Panc1 (cell line): Measurements from ENCODE around the gene TRIML2.

Source experiments
- POLR2AphosphoS5 ChIP-seq: IDR thresholded peaks from 2 replicates; pipeline ENCODE4 v1.6.1; 2012; ENCODE audit warnings: mild to moderate bottlenecking, low read depth, low read length, moderate library complexity
- SIN3A ChIP-seq: IDR thresholded peaks from 2 replicates; pipeline ENCODE4 v1.6.1; 2012; ENCODE audit warnings: low read depth, mild to moderate bottlenecking, low read length, moderate library complexity, borderline replicate concordance; ENCODE audit not compliant: insufficient read depth
- TCF7L2 ChIP-seq: IDR thresholded peaks from 2 replicates; pipeline ENCODE4 v1.6.1; 2011; ENCODE audit warnings: mild to moderate bottlenecking, low read depth, low read length, inconsistent platforms
- TF ChIP-seq, protein P1 (sequence below): fragments of 450-650 bp; IDR thresholded peaks from 2 replicates; pipeline ENCODE4 v1.5.1; 2017; ENCODE audit warnings: mild to moderate bottlenecking
- TF ChIP-seq, protein P2 (sequence below), 2 experiments: IDR thresholded peaks; 2 replicates each; pipeline ENCODE4 v1.6.1; 2011 to 2012; ENCODE audit warnings: low read depth in 2 of 2, control low read depth in 1 of 2, low read length in 1 of 2, mild to moderate bottlenecking in 1 of 2, moderate library complexity in 1 of 2; ENCODE audit not compliant: insufficient read depth in 1 of 2

DNA sequence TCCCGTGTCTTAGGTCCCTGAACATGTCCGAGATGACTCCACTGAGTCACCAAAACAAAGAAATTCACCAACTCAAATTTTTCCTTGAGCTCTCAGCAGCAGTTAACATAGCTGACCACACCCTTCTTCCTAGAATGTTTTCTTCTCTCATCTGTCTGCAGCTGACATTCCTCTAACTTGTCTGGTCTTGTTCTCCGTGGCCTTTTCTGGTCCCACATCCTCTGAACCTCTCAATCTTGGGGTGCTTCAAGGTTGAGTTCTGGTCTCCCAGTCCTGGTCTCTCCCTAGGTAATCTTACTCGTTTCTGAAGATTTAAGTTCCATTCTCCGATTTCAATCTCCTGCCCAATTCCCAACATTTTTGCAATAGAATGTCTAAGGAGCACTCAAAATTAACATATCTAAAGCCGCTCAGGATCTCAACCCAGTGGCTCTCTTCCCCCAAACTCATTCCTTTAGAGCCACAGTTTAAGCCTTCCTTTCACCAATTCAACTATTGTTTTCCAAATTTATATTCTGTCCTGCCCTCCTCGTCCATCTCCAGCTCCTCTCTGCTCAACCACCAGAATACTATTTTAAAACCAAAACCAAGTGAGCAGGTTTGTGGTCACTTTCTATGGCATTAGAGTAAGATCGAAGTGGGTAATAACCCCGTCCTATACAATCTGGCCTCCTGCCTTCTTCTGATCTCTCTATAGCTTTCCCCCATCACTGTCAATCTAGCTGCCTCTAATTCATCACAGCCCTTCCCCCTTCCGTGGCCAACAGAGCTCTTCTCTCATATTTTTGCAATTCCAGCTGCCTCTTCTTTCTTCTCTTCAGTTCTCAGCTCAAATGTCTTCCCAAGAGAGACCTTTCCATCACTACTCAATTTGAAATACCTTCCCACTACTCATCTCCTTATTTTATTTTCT, 1.2 kb downstream of the TRIML2 start:
- TF ChIP-seq SIN3A: no peak
- TF ChIP-seq, protein P1, sequence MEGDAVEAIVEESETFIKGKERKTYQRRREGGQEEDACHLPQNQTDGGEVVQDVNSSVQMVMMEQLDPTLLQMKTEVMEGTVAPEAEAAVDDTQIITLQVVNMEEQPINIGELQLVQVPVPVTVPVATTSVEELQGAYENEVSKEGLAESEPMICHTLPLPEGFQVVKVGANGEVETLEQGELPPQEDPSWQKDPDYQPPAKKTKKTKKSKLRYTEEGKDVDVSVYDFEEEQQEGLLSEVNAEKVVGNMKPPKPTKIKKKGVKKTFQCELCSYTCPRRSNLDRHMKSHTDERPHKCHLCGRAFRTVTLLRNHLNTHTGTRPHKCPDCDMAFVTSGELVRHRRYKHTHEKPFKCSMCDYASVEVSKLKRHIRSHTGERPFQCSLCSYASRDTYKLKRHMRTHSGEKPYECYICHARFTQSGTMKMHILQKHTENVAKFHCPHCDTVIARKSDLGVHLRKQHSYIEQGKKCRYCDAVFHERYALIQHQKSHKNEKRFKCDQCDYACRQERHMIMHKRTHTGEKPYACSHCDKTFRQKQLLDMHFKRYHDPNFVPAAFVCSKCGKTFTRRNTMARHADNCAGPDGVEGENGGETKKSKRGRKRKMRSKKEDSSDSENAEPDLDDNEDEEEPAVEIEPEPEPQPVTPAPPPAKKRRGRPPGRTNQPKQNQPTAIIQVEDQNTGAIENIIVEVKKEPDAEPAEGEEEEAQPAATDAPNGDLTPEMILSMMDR: no peak
- TF ChIP-seq POLR2AphosphoS5: no peak
- TF ChIP-seq, protein P2, sequence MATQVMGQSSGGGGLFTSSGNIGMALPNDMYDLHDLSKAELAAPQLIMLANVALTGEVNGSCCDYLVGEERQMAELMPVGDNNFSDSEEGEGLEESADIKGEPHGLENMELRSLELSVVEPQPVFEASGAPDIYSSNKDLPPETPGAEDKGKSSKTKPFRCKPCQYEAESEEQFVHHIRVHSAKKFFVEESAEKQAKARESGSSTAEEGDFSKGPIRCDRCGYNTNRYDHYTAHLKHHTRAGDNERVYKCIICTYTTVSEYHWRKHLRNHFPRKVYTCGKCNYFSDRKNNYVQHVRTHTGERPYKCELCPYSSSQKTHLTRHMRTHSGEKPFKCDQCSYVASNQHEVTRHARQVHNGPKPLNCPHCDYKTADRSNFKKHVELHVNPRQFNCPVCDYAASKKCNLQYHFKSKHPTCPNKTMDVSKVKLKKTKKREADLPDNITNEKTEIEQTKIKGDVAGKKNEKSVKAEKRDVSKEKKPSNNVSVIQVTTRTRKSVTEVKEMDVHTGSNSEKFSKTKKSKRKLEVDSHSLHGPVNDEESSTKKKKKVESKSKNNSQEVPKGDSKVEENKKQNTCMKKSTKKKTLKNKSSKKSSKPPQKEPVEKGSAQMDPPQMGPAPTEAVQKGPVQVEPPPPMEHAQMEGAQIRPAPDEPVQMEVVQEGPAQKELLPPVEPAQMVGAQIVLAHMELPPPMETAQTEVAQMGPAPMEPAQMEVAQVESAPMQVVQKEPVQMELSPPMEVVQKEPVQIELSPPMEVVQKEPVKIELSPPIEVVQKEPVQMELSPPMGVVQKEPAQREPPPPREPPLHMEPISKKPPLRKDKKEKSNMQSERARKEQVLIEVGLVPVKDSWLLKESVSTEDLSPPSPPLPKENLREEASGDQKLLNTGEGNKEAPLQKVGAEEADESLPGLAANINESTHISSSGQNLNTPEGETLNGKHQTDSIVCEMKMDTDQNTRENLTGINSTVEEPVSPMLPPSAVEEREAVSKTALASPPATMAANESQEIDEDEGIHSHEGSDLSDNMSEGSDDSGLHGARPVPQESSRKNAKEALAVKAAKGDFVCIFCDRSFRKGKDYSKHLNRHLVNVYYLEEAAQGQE (IDR thresholded peaks at IDR 0.05; ENCODE audit: insufficient read depth in 1 of 2, low read depth in 2 of 2, low read length in 1 of 2): no peak
- TF ChIP-seq TCF7L2: no peak
